HK-2 (cell line): ENCODE results near the gene CDH4.
"Not testable (repeated sequence)": the region's sequence is repeated elsewhere in the genome, so short reads cannot be mapped to it uniquely, and the experiment has no call there.

ENCODE experiments used
- DNase-seq: peaks from one replicate; pipeline ENCODE4 v3.0.0-alpha.2; 2018; ENCODE audit not compliant: unreplicated experiment

The CDH4 gene

DNA sequence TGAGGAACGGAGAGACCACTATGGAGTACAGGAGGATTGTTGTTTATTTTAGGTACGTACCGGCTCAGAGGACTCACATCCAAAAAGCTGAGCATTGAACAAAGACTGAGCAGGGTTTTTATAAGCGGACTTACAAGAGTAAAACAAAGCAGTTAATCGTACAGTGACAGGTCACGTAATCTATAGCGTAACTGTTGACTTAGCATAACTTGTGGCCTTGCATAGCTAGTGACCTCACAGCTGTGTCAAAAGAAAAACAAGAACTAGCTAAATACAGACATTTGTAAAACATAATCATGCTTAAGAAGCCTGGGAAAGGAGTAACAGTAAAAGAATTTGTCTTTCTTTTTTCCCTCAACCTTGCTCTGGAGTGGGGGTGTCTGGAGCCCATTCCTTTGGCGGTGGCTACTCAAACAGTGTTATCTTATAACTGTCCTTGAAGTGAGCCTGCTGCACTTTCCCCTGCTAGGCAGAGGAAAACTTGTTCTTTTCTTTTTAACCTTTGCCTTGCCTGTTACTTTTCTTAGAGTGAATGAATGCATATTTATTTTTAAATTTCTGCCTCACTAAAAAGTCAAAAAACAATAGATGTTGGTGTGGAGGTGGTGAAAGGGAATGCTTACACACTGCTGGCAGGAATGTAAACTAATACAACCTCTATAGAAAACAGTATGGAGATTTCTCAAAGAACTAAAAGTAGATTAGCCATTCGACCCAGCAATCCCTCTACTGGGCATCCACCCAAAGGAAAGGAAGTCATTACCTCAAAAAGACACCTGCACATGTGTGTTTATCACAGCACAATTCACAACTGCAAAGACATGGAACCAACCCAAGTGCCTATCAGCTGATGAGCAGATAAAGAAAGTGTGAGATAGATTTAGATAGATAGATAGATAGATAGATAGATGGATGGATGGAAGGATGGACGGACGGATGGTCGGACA, 704.6 kb downstream of the CDH4 start:
- DNase-seq: no peak

DNA sequence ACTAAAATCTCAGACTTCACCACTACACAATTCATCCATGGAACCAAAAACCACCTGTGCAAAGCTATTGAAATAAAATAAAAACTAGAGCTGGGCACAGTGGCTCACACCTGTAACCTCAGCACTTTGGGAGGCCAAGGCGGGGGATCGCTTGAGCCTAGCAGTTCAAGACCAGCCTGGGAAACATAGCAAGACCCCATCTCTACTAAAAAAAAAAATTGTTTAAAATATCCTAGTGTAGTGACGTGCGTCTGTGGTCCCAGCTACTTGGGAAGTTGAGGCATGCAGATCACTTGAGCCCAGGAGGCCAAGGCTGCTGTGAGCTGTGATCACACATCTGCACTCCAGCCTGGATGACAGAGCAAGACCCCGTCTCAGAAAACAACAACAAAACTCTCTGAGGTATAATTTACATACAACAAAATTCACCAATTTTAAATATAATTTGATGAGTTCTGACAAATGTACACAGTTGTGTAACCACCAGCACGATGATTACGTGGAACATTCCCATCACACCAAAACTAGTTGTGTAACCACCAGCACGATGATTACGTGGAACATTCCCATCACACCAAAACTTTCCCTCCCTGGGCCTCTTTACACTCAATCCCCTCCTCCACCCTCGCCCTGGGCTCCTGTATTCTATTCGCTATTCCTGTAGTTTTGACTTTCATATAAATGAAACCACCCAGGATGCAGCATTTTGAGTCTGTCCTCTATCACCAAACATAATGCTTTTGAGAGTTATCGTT, 706.1 kb downstream of the CDH4 start:
- no peak for DNase-seq

- DNase-seq: no peak
These were observed 707.0 kb downstream of the CDH4 start for GRCh38 chr20:61958773-61959700.

DNA sequence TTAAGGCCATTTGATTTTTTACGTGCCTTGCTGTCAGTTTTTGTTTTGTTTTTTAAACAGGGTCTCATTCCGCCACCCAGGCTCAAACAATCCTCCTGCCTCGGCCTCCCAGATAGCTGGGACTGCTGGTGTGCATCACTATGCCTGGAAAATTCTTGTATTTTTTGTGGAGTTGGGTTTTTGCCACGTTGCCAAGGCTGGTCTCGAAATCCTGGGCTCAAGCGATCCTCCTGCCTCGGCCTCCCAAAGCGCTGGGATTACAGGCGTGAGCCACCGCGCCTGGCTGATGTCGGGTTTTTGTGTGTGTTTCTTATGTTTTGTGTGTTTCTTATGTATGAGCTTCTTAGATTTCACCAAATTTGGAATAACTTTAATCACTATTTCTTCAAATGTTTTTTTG, 708.8 kb downstream of the CDH4 start:
- no peak for DNase-seq

DNA sequence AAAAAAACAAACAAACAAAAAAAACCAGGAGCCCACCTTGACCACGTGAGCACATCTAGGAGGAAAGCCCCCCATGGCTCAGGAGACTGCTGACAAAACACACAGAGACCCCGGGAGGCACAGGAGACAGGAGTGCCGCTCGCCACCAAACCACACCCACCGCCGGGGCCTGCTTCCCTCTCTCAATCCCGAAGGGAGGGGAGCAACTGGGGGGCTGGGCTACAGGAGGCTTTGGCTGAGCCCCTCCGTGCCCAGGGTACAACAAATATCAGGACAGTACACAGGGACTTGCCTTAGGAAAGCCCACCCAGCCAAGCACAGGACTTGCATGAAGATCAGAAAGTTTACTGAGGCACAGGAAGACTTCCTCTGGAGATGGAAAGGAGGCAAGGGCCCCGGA, 711.1 kb downstream of the CDH4 start:
- no peak for DNase-seq

DNA sequence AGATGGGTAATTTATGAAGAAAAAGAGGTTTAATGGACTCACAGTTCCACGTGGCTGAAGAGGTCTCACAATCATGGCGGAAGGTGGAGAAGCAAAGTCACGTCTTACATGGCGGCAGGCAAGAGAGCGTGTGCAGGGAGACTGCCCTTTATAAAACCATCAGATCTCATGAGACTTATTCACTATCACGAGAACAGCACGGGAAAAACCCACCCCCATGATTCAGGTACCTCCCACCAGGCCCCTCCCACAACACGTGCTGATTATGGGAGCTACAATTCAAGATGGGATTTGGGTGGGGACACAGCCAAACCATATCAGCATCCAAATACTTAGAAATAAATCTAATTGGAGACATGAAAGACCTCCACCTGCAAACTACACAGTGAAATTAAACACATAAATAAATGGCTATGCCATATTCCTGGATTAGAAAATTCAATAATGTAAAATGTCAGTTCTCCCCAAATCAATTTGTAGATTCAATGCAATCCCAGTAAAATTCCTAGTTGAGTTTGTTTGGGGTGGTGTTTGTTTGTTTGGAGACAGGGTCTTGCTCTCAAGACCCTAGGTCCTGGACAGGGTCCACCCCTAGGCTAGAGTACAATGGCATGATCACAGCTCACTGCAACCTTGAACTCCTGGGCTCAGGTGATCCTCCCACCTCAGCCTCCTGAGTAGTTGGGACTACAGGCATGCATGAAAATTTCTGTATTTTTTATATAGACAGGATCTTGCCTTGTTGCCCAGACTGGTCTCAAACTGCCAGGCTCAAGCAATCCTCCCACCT, 712.0 kb downstream of the CDH4 start:
- no peak for DNase-seq

DNA sequence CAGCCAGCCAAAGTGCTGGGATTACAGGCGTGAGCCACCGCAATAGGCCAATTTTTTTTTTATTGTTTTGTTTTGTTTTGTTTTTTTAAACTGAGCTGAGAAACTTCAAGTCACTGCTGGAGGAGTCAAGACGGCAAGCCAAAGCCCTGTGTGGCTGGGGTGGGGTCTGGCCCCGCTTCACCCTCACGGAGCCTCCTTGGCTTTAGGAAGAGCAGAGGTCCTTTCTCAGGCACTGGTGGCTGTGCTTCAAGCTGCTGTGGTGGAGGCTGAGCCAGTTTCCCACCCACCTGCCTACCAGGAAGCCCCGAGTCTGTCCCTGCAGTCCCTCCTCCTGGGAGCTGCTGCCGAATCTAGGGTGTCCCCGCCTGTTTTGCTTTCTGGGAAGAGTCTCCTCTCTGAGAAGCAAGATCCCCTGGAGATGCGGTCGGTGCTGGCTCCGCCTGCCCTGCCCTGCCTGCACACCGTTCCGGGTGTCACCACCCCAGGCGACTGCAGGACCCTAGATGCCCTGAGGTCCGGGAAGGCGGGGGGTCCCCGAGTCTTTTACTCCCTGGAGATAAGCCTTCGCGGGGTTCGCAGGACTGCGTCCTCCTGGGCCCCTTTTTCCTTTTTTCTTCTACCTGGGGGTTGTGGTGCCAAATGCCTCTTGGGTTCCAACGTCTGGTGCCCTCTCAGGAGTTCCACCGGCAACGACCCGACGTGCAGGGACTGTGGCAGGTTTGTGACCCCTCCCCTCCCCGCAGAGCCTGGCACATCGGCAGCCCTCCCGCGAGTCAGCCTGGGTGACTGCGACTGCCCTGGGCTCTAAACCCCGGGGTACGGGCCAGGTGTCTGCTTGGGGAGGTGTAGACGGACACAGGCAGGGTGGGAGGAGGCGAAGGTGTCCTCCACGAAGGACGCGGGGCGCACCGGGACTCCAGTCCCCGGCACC, 712.9 kb downstream of the CDH4 start:
- DNase-seq: no peak

GRCh38 chr20:61965606-61966491, 713.8 kb downstream of the CDH4 start:
- no peak for DNase-seq

GRCh38 chr20:61966492-61967244, 714.6 kb downstream of the CDH4 start:
- DNase-seq: no peak

DNA sequence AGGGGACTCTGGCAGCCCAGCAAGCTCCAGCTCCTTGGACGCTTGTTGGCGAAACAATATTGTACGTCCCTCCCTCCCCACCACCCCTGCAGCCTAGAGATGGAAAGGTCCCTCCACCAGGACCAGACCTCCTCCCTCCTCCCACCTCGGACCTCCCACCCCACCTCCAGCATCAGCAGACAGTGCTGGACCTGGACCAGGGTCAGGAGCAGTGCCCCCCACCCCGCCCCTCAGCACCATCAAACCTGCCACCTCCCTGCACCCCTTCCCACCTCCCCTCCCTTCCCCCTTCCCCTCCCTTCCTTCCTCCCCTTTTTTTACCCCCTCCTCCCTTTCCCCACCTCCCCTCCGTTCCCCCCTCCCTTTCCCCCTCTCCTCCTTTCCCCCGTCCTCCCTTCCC, 715.2 kb downstream of the CDH4 start:
- DNase-seq: no peak

DNA sequence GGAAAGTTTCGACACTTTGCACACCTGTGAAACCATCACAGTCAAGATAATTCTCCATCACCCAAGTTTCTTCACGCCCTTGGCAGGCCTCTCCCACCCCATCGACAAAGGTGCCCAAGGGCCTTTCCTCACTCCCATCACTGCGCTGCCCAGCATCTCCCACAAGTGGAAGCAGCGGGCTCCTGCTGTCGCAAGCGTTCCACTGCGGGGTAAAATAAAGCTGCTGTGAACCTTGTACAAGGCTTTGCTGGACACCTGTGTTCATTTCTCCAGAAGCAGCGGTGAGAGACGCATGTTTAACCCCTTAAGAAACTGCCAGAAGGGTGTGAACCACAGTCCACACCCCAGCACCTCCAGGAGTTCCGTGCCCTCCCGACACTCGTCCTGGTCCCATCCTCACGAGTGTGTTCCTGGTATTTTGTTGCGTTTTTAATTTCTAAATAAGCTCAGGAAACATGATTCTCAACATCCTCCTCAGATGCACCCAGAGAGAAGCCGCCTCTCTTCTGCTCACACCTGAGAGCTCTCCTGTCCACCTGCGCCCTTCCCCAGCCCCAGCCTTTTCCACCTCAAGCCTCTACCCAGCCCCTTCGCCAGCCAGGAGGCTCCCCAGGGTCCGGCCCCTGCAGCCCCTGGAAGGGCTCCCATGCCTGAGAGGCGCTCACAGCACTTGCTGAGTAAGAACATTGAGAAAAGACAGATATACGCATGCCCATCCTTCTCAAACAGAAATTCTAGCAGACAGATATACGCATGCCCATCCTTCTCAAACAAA, 716.2 kb downstream of the CDH4 start:
- no peak for DNase-seq

- no peak for DNase-seq
These were observed 716.9 kb downstream of the CDH4 start for GRCh38 chr20:61968932-61969331.

DNA sequence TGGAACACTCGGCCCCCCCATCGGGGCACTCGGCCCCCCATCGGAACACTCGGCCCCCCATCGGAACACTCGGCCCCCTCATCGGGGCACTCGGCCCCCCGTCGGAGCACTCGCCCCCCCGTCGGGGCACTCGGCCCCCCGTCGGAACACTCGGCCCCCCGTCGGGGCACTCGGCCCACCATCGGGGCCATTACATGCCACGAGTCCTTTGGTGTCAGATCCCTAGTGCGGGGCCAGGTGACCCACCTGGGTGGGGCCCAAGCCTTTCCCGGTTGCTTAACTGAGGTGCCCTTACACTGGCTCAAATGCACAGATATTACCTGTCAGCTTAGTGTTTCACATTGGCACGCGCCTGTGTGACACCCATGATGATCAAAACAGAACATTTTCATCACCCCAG, 717.7 kb downstream of the CDH4 start:
- no peak for DNase-seq

GRCh38 chr20:61970357-61970756, 718.3 kb downstream of the CDH4 start:
- DNase-seq: no peak

DNA sequence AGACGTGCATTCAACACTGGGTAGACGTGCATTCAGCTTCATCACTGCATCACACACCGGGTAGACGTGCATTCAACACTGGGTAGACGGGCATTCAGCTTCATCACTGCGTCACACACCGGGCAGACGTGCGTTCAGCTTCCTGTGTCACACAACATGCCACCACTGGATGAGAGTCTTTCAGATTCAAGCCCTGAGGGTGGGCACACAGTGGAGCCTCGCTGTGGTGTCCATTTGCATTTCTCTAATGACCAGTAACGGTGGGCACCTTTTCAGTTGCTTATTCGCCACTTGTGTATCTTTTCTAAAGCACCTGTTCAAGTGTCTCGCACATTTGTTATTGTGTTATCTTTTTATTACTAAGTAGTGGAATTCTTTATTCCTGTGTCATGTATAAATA, 719.5 kb downstream of the CDH4 start:
- not testable (repeated sequence) for DNase-seq

DNA sequence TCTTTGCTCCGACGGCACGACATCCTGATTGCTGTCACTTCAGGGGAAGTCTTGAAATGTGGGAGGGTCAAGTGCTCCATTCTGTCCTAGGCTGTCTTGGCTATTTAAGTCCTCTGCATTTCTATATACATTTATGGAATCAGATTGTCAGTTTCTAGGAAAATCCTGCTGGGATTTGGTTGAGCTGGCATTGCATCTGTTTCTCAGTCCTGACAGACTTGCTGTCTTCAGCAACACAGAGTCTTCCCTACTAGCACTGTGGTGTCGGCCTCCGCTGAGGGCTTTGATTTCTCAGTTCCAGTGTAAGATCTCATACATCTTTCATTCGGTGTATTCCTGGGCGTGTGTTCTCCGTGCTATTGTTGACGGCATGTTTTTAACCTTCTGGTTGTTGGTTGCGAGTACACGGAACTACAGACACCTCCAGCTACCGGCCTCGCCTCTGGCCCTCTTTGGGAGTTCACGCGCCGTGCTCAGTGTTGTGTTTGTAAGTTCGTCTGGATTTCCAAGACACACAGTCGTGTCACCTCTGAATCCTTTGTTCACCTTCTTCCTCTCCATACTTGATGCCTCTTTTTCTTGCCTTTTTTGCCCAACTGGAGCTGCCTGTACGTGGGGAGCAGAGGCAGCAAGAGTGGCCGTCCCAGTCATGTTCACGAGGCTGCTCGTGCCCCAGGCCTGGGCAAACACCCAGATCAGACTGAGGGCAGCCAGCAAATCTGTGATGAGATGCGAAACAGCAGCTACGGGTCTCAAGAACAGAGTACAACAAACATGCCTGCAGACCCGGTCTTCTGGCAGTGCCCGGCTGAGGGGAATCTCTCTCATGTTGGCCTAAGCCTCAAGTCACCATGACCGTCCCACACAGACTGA, 720.8 kb downstream of the CDH4 start:
- DNase-seq: no peak
